NCI-H69 (cell line): ENCODE results near the gene SLC6A18.
"Not testable (repeated sequence)": the region's sequence is repeated elsewhere in the genome, so short reads cannot be mapped to it uniquely, and the experiment has no call there.

Experiments
- DNase-seq: peaks from one replicate; lab custom pipeline; 2025; lab: John Stamatoyannopoulos, UW

SLC6A18 gene

DNA sequence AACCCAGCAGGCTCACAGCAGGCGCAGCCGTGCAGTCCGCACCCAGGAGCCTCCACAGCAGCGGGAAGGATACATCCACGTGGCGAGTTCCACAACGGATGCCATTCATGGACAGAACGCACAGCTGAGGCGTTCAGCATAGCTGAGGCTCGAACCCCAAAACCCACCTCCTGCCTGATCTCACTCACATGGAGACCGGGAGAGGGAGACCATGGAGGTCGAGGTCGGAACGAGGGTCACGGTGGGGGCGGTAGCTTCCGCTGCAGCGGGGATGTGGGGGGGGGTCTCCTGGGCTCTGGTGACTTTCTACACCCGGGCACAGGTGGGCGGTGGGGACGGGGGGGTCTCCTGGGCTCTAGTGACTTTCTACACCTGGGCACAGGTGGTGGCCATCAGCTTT, 52.1 kb downstream of the SLC6A18 start:
- no peak for DNase-seq

- no peak for DNase-seq
Measured at GRCh38 chr5:1277781-1278180, 52.6 kb downstream of the SLC6A18 start.

DNA sequence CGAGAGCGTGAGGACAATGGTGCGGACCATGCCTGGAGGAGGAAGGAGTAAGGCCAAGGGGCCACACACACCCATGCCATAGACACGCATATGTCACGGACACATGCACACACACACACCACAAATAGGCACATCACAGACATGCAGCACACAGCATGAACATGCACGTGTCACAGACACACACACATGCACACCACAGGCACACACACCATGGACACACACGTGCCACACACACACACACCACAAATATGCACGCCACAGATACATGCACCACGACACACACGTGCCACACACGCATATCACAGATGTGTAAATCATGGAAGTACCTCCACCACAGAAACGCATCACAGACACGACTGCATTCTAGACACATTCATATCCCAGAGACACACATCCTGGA, 53.0 kb downstream of the SLC6A18 start:
- no peak for DNase-seq

DNA sequence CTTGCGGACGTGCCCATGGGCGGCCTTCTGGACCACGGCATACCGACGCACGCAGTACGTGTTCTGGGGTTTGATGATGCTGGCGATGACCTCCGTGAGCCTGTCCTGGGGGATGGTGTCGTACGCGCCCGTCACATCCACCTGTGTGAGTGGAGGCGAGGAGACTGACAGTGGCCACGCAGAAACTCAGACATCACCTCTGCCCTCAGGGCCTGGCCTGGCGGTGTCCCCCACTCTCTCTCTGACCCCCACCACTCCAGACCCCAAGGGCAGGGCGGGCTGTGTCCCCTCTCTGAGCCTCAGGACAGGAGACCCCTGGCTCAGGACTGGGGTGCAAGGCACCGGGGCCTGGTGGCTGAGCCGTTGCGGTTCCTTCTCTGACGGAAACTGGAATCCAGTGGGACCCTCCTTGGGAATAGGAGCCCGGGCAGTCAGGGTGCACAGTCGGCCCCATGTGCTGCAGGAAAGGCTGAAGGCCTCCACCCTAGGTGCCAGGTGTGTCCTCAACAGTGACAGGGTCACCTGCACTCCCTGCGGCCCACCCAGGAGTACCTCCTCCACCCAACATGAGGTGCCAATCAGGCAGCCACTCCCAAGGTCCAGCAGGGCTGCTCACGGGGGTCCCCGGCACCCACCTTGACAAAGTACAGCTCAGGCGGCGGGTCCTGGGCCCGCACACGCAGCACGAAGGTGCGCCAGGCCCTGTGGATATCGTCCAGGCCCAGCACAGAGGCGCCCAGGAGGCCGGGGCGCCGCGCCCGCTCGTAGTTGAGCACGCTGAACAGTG, 53.7 kb downstream of the SLC6A18 start:
- DNase-seq: no peak

DNA sequence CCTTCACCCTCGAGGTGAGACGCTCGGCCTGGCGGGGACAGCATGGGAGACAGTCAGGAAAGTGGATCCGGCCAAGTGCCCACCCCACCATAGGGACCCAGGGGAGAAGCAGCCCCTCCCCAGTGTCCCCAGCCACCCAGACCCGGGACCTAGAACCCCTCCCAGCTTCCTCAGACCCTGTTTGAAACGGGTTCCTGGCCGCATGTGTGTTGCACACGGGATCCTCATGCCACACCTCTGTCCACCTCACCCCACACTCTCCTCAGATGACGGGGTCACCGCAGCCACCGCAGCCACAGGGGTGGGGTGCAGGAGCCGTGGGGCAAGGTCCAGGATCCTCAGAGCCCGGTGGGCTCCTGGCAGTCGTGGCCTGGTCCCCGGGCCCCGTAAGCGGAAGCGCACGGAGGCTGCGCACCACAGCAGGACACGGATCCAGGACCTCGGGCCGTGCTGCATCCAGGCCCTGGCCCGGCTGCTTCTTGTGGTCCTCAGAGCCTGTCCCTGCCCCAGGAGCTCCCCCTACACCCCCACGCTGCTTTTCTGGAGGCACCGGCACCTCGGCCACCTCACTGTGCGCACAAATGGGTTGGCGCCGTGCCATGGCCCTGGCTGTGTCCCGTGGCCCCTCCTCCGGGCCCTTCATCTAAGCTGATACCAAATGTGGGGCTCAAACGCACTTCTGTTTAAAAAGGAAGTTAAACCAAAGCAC, 54.4 kb downstream of the SLC6A18 start:
- no peak for DNase-seq

GRCh38 chr5:1280177-1281037, 55.2 kb downstream of the SLC6A18 start:
- no peak for DNase-seq

GRCh38 chr5:1281038-1281882, 56.1 kb downstream of the SLC6A18 start:
- DNase-seq: no peak

GRCh38 chr5:1282131-1282992, 57.2 kb downstream of the SLC6A18 start:
- no peak for DNase-seq

DNA sequence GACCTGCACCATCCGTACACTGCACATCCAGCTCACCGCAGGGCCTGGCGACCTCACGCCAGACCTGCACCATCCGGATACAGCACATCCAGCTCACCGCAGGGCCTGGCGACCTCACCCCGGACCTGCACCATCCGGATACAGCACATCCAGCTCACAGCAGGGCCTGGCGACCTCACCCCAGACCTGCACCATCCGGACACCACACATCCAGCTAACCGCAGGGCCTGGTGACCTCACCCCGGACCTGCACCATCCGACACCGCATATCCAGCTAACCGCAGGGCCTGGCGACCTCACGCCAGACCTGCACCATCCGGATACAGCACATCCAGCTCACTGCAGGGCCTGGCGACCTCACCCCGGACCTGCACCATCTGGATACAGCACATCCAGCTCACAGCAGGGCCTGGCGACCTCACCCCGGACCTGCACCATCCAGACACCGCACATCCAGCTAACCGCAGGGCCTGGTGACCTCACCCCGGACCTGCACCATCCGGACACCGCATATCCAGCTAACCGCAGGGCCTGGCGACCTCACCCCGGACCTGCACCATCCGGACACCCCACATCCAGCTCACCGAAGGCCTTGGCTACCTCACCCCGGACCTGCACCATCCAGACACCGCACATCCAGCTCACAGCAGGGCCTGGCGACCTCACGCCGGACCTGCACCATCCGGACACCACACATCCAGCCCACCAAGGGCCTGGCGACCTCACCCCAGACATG, 58.0 kb downstream of the SLC6A18 start:
- DNase-seq: not testable (repeated sequence)

DNA sequence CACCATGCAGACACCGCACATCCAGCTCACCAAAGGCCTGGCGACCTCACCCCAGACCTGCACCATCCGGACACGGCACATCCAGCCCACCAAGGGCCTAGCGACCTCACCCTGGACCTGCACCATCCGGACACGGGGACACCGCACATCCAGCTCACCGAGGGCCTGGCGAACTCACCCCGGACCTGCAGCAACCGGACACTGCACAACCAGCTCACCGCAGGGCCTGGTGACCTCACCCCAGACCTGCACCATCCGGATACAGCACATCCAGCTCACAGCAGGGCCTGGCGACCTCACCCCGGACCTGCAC, 58.5 kb downstream of the SLC6A18 start:
- DNase-seq: not testable (repeated sequence)

- DNase-seq: not testable (repeated sequence)
Measured at GRCh38 chr5:1284336-1284970, 59.3 kb downstream of the SLC6A18 start.

- DNase-seq: no peak
Measured at GRCh38 chr5:1285141-1285540, 60.0 kb downstream of the SLC6A18 start.

- DNase-seq: no peak
Measured at GRCh38 chr5:1285883-1286291, 60.7 kb downstream of the SLC6A18 start.

DNA sequence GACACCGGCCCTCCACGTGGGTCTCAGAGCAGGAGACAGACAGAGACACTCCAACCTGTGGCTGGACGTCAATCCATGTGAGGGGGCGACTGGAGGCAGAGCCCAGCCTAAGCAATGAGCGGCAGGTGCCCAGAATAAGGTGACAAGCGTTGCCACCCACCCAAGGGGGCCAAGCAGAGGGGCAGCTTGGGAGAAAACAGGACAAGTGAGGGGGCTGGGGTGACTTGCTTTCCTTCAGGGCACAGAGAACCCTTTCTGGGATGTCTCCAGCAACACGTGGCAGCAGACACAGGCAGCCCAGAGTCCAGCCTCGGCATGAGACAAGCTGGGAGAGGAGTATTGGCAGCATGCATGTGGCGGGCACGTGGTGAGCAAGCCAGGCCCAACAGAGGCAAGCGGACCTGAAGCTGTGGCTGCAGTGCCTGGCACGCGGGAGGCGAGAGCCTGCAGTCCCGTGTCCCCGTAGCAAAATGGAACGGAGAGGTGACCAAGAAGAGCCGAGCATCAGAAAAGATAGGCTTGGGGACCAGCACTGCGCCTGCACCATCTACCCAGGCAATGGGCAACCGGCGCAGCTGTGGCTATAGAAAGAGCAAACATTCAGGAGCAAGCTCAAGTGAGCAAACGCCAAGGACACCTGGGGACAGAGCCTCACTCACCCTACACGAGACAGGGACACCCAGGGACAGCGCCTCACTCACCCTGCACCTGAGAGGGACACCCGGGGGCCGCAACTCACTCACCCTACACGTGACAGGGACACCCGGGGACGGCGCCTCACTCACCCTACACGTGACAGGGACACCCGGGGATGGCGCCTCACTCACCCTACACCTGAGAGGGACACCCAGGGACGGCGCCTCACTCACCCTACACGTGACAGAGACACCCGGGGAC, 63.5 kb downstream of the SLC6A18 start:
- DNase-seq: no peak

DNA sequence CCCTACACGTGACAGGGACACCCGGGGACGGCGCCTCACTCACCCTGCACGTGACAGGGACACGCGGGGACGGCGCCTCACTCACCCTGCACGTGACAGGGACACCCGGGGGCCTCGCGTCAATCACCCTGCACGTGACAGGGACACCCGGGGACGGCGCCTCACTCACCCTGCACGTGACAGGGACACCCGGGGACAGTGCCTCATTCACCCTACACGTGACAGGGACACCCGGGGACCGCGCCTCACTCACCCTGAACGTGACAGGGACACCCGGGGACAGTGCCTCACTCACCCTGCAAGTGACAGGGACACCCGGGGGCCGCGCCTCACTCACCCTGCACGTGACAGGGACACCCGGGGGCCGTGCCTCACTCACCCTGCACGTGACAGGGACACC, 64.4 kb downstream of the SLC6A18 start:
- DNase-seq: not testable (repeated sequence)

DNA sequence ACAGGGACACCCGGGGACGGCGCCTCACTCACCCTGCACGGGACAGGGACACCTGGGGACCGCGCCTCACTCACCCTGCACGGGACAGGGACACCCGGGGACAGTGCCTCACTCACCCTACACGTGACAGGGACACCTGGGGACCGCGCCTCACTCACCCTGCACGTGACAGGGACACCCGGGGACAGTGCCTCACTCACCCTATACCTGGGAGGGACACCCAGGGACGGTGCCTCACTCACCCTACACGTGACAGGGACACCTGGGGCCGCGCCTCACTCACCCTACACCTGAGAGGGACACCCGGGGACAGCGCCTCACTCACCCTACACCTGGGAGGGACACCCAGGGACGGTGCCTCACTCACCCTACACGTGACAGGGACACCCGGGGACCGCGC, 65.8 kb downstream of the SLC6A18 start:
- DNase-seq: not testable (repeated sequence)

GRCh38 chr5:1291611-1292080, 66.5 kb downstream of the SLC6A18 start:
- DNase-seq: no peak

- DNase-seq: peak; percentile 13
Measured at GRCh38 chr5:1292139-1292538, 67.0 kb downstream of the SLC6A18 start.
